ENCODE results near the gene DDX24. TPM values are rescaled to one million over a fixed set of nuclear protein-coding genes. Genes with fewer than 3 reads are reported as not detected.
A peak's percentile ranks its signal among the peaks of the same experiment; 100 is the strongest.

Gene DDX24
- total RNA-seq, 1 experiment from 2014 or later, result 40.4 TPM

GRCh38 chr14:94037954-94038353 lies 43.0 kb downstream of the DDX24 start:
- no peaks in the 10 kb centered on the region for H4K20me1 ChIP-seq (ENCODE audit: insufficient read depth)
- H3K79me2 ChIP-seq (ENCODE audit: low read depth), result no peaks in the 10 kb centered on the region
- H3F3A ChIP-seq (ENCODE audit: insufficient read depth, low read depth), result no peaks in the 10 kb centered on the region
- no peaks in the 10 kb centered on the region for H3K36me3 ChIP-seq (ENCODE audit: low read depth)
- no peak overlapping the region for H3K4me3 ChIP-seq
- H3K9me2 ChIP-seq (ENCODE audit: insufficient read depth), result no peaks in the 10 kb centered on the region
- H3K4me1 ChIP-seq (replicated peaks; ENCODE audit: insufficient read depth), result no peaks in the 10 kb centered on the region
- TF ChIP-seq, protein P1, sequence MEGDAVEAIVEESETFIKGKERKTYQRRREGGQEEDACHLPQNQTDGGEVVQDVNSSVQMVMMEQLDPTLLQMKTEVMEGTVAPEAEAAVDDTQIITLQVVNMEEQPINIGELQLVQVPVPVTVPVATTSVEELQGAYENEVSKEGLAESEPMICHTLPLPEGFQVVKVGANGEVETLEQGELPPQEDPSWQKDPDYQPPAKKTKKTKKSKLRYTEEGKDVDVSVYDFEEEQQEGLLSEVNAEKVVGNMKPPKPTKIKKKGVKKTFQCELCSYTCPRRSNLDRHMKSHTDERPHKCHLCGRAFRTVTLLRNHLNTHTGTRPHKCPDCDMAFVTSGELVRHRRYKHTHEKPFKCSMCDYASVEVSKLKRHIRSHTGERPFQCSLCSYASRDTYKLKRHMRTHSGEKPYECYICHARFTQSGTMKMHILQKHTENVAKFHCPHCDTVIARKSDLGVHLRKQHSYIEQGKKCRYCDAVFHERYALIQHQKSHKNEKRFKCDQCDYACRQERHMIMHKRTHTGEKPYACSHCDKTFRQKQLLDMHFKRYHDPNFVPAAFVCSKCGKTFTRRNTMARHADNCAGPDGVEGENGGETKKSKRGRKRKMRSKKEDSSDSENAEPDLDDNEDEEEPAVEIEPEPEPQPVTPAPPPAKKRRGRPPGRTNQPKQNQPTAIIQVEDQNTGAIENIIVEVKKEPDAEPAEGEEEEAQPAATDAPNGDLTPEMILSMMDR (conservative IDR thresholded peaks at IDR 0.05), result no peak
- no peak for TF ChIP-seq EZH2 (IDR thresholded peaks at IDR 0.05; ENCODE audit: low read depth)
- DNase-seq, result no peak
- intact Hi-C loops (cut with micrococcal nuclease; ENCODE audit: unreplicated experiment), result loop anchor here (2.0 kb wide), 1 partner anchor 99 kb away; no protein-coding TSS in a partner anchor
- no TSS peak for BruUV-seq (replicated peaks)
- no peak overlapping the region for H2AFZ ChIP-seq
- H3K9me3 ChIP-seq (ENCODE audit: insufficient read depth, low read depth), result no peaks in the 10 kb centered on the region
- no peaks in the 10 kb centered on the region for H3K27me3 ChIP-seq (ENCODE audit: insufficient read depth, low read depth)
- no peak overlapping the region for H3K27ac ChIP-seq
- no peak overlapping the region for H3K4me2 ChIP-seq
- POLR2A ChIA-PET (ENCODE audit: unreplicated experiment), result no interaction called here
- CTCF ChIA-PET, result no interaction called here

DNA sequence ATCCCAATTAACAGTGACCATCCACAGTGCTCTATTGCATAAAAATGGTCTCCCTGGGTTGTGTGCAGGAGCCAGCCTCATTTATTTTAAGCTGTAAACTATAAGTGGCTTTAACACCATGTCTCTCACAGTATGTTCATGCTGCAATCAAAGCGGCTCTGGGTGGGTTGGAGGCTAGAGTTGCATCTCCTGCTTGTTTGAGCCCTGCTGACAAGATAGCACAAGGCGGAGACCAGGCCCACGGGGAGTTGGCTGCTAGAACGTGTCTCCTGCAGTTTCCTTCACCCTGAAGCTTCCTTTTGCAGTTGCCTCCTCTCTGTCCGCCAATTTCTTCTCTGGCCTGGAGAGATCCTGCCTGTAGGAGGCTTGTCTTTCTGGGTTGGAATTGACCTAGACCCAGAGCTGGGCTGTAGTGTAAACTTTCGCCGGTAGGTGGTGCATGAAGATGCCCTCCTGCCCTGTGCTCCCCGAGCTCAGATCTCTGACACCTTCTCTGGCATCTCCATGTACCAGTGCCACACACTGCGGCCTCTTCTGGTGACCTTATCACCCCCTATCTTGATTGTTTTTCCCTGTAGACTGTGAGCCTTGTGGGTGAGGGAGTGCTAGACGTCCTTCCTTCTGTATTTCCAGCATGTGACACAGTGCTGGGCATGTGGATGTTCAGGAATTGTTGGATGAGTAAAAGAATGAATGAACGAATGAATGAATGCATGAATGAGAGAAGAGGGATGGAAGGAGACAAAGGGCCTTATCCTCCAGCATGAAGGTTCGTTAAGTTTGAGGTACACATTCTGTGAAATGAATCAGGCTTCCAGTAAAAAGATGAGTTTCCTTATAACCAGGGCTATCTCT lies 44.5 kb downstream of the DDX24 start:
- intact Hi-C loops (cut with micrococcal nuclease; ENCODE audit: unreplicated experiment), result loop anchor here (2.0 kb wide), 1 partner anchor 100 kb away; no protein-coding TSS in a partner anchor
- no peak overlapping the region for H3K4me3 ChIP-seq
- POLR2A ChIA-PET (ENCODE audit: unreplicated experiment), result interaction anchor here (0.5 kb wide), 1 partner anchor 100 kb away, joined by 5 read pairs; no protein-coding TSS in a partner anchor
- CTCF ChIA-PET, result interaction anchor here (1.1 kb wide), 1 partner anchor 100 kb away, joined by 10 read pairs; no protein-coding TSS in a partner anchor
- no peaks in the 10 kb centered on the region for H3F3A ChIP-seq (ENCODE audit: insufficient read depth, low read depth)
- H3K9me2 ChIP-seq (ENCODE audit: insufficient read depth), result no peaks in the 10 kb centered on the region
- H3K9me3 ChIP-seq (ENCODE audit: insufficient read depth, low read depth), result no peaks in the 10 kb centered on the region
- no TSS peak for BruUV-seq (replicated peaks)
- no peaks in the 10 kb centered on the region for H3K36me3 ChIP-seq (ENCODE audit: low read depth)
- peak in 1 of 2 experiments; percentile 32 for DNase-seq
- H3K27me3 ChIP-seq (ENCODE audit: insufficient read depth, low read depth), result no peaks in the 10 kb centered on the region
- H3K27ac ChIP-seq, result no peak overlapping the region
- H3K4me1 ChIP-seq (replicated peaks; ENCODE audit: insufficient read depth), result no peaks in the 10 kb centered on the region
- no peaks in the 10 kb centered on the region for H3K79me2 ChIP-seq (ENCODE audit: low read depth)
- H4K20me1 ChIP-seq (ENCODE audit: insufficient read depth), result no peaks in the 10 kb centered on the region
- TF ChIP-seq, protein P1 (conservative IDR thresholded peaks at IDR 0.05), result peak; percentile 72
- TF ChIP-seq EZH2 (IDR thresholded peaks at IDR 0.05; ENCODE audit: low read depth), result no peak
- H3K4me2 ChIP-seq, result no peak overlapping the region
- H2AFZ ChIP-seq, result no peak overlapping the region

GRCh38 chr14:94034886-94035285 lies 46.1 kb downstream of the DDX24 start:
- no peaks in the 10 kb centered on the region for H3K27me3 ChIP-seq (ENCODE audit: insufficient read depth, low read depth)
- no peaks in the 10 kb centered on the region for H3K79me2 ChIP-seq (ENCODE audit: low read depth)
- POLR2A ChIA-PET (ENCODE audit: unreplicated experiment), result no interaction called here
- H3K4me3 ChIP-seq, result no peak overlapping the region
- H3K9me2 ChIP-seq (ENCODE audit: insufficient read depth), result no peaks in the 10 kb centered on the region
- no peak overlapping the region for H3K4me2 ChIP-seq
- H3K9me3 ChIP-seq (ENCODE audit: insufficient read depth, low read depth), result no peaks in the 10 kb centered on the region
- H3K27ac ChIP-seq, result no peak overlapping the region
- BruUV-seq (replicated peaks), result no TSS peak
- no peaks in the 10 kb centered on the region for H3K4me1 ChIP-seq (replicated peaks; ENCODE audit: insufficient read depth)
- no peaks in the 10 kb centered on the region for H4K20me1 ChIP-seq (ENCODE audit: insufficient read depth)
- CTCF ChIA-PET, result no interaction called here
- H2AFZ ChIP-seq, result no peak overlapping the region
- no peaks in the 10 kb centered on the region for H3K36me3 ChIP-seq (ENCODE audit: low read depth)
- intact Hi-C loops (cut with micrococcal nuclease; ENCODE audit: unreplicated experiment), result no loop called here
- no peaks in the 10 kb centered on the region for H3F3A ChIP-seq (ENCODE audit: insufficient read depth, low read depth)
- no peak for DNase-seq
- no peak for TF ChIP-seq EZH2 (IDR thresholded peaks at IDR 0.05; ENCODE audit: low read depth)
- TF ChIP-seq, protein P1 (conservative IDR thresholded peaks at IDR 0.05), result no peak
